Ecto neural progenitor cell (in vitro differentiated cells): Measurements from ENCODE around the gene KCNMB4.
"Not testable (repeated sequence)": the region's sequence is repeated elsewhere in the genome, so short reads cannot be mapped to it uniquely, and the experiment has no call there.

Experiments
- DNase-seq: peaks from one replicate; pipeline ENCODE4 v3.0.0-alpha.2; 2018; ENCODE audit warnings: low spot score

Gene KCNMB4

DNA sequence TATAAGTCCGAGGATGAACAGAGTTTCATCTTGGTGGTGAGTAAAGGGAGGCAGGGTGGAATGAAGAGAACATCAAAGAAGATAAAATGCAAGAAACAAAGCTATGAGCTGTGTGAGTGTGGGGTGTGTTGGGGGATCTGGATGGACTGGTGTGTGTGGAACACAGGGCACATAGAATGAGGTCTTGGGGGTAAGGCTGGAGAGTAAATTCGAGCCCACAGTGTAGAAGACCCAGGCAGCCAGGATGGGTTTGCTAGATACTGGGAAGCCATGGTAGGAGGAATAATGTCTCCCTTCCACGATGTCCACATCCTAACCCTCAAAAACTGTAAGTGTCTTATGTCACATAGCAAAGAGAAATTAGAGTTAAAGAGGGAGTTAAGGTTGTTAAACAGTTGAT is 6.8 kb downstream of the KCNMB4 start:
- no peak for DNase-seq

DNA sequence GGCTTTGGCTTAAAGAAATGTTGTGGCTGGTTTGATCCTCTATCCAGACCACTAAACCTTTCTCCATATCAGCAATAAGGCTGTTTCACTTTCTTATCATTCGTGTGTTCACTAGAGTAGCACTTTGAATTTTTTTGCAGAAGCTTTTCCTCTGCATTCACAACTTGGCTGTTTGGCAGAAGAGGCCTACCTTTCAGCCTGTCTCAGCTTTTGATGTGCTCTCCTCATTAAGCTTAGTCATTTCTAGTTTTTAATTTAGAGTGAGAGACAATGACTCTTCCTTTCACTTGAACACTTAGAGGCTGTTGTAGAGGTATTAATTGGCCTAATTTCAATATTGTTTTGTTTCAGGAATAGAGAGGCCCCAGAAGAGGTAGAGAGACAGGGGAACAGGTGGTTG is 13.8 kb downstream of the KCNMB4 start:
- DNase-seq: no peak

DNA sequence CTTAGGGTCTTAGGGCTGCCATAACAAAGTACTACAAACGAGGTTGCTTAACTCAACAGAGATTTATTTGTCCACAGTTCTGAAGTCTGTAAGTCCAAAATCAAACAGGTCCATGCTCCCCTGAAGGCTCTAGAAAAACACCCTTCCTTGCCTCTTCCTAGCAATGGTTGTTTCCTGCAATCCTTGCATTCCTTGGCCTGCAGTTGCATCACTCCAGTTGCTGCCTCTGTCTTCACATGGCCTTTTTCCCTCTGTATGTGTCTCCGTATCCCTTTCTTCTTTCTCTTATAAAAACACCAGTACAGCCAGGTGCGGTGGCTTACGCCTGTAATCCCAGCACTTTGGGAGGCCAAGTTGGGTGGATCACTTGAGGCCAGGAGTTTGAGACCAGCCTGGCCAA is 17.4 kb downstream of the KCNMB4 start:
- DNase-seq: no peak

DNA sequence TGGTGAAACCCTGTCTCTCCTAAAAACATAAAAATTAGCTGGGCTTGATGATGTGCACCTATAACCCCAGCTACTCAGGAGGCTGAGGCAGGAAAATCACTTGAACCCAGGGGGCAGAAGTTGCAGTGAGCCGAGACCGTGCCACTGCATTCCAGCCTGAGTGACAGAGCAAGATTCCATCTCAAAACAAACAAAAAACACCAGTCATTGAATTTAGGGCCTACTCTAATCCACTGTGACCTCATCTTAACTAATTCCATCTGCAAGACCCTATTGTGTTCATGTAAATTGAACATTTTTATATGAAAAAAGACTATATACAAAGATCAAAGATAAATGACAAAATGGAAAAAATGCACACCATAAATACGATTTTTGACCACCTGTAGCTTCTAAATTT is 17.8 kb downstream of the KCNMB4 start:
- DNase-seq: no peak

DNA sequence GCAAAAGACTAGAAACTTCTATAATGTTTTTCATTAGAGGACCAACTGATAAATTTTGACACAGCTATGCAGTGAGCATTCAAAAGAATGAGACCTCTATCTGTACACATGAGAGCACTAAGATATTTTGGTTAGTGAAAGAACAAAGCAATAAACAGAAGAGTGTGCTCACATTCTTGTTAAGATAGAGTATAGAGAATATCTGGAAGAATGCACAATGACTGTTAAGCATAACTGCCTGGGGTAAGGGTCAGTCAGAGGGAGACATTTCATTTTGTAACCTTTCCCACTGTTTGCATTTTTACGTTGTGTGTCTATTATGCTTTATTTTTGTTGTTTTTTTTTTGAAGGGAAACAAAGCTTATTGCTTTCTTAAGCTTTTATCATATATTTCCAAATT is 20.7 kb downstream of the KCNMB4 start:
- no peak for DNase-seq

DNA sequence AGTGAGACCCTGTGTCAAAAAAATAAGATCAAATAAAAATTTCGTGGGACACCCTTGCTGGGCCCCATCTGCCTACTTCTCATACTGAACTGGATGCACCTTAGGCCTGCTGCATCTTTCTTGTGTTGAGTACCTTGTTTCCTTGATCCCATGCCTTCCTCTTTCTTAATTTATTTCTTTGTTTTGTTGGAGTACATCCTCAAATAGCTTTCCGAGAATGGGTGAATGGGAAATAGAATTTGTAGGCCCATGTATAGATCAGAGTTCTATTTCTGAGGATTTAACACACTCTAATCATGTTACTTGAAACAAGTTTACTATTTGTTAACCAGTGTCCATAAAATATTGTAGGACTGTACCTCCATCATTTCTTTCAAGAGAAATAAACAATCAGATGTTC is 23.6 kb downstream of the KCNMB4 start:
- no peak for DNase-seq

DNA sequence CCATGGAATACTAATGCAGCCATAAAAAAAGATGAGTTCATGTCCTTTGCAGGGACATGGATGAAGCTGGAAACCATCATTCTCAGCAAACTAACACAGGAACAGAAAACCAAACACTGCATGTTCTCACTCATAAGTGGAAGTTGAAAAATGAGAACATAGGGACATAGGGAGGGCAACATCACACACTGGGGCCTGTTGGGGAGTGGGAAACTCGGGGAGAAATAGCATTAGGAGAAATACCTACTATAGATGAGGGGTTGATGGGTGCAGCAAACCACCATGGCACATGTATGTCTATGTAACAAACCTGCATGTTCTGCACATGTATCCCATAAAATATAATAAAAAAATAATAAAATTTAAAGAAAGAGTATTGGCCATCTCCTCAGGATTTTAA is 26.5 kb downstream of the KCNMB4 start:
- DNase-seq: not testable (repeated sequence)

DNA sequence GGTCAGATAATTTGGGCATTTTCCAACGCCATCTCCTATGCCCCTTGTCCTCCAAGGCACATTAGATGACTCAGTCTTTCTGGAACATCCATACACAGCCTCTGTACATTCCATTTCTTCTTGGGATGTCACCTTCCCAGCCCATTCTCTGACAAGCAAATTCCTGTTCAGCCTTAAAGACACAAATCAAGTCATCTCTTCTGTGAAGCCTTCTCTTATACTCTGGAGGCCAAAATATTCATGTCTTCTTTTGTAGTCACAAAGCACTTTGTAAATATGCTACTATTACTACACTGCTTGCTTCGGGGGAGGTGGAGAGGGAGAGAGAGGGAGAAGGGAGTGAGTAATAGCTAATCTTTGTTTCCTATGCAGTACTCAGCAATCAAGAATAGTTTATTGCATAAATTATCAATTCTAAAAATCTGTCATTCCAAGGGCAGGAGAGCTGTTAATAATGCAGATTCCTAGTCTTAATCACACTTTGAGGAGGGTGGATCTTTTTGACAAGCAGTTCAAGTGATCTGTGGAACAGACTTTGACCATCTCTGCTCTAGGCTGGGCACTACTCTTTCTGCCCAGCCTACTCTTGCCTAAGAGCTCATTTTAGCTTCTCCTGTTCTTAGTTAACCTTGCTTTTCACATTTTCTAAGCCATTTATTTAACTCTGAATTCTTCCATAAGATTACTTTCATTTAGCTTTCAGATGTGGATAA is 27.9 kb downstream of the KCNMB4 start:
- DNase-seq: no peak

DNA sequence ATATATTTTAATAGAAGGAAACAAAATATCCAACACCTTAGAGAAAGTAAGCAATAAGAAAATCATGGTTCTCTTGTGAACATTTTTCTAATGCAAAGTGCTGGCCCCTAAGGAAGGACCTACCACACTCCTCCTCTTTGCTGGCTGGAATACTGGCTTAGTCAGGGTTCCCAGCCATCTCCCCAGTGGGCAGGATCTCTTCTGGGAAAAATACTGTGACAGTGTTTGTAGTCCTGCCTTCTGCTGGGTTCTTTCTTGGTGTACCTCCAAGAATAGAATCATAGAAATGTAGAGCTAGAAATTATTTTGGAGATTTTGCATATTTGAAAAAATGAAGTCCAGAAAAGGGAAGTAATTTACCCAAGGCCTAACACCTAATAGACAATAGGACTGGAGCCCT is 31.9 kb downstream of the KCNMB4 start:
- DNase-seq: no peak

DNA sequence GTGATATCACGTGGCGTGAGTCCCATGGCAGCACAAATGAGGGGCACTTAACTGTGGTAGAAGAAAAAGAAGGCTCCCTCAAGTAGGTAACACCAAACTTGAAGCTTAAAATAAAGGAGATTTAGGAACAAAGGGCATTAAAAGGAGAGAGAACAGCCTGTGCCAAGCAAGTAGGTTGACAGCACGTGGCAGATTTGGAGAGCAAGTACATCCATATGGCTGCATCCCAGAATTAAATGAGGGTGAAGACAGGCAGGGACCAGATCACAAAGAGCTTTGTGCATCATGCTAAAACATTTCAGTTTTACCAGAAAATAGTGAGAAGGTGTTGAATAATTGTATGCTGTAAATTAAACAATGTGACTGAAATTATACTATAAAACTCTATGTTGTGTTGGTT is 32.8 kb downstream of the KCNMB4 start:
- DNase-seq: no peak

DNA sequence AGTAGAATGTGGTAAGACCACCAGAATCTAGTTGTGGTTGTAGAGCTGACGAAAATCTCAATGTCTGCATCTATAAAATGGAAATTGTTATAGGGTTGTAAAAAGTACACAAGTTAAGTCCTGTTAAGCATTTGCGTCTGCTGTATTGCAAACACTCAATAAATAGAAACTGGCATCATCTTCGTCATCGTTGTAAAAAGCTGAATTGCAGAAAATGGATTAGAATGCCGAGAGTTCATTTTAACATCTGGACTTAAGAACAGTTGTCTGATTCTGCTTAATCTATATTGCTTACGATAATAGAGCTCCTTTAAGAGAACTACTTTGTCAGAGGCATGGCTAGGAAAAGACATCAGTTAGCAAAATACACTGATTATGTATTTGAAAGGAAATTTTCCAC is 33.2 kb downstream of the KCNMB4 start:
- DNase-seq: no peak

DNA sequence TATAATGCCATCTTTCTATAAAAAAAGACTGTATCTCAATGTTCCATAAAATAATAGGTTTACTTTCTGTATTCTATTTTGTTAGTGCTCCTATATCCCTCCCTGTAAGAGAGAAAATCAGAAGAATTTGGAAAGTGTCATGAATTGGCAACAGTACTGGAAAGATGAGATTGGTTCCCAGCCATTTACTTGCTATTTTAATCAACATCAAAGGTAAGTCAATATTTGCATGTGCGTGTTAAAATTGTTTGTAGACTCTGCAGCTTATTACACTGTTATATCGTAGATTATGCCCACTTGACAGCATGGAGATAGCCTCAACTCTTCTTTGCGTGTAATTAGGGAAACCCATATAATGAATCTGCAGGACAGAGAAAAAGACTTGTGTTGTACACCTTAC is 34.0 kb downstream of the KCNMB4 start:
- DNase-seq: no peak

DNA sequence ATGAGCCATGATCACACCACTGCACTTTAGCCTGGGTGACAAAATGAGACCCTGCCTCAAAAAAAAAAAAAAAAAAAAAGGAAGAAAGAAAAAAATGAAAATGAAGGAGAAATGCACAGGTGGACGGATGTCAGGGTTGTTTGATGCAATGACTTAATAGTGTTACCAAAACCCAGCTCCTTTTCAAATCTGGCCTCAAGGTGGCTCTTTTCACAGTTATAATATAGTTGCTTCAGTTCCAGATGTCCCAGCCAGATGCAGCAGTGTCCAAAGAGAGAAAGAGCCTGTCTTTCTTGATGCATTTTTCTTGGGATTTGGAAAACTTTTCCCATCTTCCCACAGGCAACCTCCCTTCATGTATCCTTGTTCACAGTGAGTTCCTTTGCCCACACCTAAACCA is 36.5 kb downstream of the KCNMB4 start:
- DNase-seq: no peak

DNA sequence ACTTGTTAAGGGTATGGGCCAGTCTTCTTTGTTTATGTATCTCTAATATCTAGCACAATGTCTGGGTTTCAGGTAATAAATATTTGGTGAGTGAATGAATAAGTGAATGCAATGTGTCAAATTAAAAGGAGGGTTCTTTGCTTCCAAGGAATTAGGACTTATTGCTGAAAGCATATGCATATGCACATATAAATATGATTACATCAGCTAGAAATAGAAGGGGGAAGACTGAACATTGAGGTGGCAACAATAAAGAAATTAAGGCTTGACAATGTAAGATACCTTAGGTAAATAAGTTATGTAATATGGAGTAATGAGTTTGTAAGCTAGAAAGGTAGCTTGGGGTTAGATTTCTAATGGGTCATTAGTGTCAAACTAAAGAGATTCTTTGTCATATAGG is 37.7 kb downstream of the KCNMB4 start:
- DNase-seq: no peak

DNA sequence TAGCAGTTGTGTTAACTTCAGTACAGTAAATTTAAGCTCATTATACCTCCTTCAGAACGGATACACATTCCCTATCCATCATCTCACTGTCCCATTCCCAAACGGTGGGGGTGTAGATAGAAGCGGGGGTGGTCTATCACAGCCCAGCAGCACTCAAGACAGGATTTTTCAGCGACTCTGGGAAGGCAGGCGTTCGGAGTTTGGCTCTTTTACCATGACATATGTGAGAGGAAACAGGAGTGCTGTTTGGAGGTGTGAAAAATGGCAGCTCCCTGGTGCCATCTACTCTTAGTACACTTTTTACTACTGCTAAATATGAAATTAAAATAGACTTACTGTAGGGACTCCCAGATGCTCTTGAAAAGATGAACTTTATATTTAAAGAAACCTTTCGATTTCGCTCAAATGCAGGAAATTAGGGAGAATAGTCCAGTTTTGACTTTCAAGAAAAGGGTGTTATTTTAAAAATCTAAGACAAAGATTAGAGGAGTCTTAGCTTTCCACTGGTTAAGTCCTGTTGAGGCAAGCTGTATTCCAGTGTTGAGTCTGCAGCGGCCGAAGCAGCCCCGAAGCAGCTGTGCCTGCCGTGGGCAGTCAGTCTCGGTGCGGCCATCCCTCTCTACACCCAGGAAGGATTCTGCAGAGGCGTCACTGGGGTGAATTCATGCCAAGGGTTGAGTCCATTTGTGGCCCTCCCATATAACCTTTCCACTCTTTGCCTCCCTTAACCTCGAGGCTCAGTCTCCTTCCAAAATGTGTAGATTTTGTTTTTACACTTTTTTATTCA is 42.1 kb downstream of the KCNMB4 start:
- DNase-seq: no peak

DNA sequence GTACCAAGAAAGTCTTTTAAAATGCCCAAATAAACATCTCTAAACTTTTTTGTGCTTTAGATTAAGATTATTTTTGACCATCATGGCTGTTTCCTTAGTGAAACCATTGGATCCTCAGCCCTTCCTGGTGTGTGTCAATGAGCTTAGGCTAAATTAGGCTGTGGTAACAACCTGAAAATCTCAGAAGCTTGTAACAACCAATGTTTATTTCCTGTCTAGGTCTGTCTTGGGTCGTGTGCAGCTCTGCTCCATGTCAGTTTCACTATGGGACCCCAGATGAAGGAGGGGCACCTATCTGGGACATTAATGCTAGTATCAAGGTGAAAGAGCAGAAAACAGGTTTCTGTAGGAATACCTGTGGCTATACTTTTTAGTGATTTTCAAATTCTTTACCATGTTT is 49.9 kb downstream of the KCNMB4 start:
- DNase-seq: no peak

DNA sequence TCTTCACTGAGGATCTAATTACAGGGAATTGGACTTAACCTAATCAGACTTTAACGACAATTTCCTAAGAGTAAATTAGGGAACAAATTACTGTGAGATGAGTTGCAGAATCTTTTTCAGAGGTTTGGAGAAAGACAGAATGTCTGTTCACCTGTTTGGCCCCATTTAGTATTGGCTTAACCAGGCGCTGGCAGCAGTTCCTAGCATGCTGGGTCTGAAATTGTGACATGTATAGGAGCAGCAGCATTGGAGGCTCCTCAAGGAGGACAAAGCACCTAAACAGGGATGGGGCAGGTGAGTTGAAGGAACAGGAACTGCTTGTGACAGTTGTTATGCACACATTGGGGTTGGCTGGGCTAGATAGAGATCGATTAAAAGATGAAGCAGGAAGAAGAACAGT is 51.0 kb downstream of the KCNMB4 start:
- no peak for DNase-seq

DNA sequence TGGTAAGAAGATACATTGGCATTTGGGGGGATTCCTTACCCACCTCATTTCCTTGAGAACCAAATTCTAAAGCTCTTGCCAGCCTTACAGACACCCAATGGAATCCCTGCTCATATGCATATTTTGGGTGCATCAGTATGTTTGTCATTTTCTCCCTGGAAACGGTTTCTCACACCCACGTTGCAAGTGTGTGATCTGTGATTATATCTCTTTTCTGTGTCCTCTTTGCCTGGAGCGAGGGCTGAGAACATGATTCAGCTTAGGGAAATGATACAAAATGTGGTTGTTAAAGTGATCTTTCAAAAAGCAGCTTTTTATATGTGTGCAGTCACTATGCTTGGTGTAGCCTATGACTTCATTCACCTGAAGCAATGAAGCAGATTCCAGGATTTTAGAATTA is 52.0 kb downstream of the KCNMB4 start:
- no peak for DNase-seq

DNA sequence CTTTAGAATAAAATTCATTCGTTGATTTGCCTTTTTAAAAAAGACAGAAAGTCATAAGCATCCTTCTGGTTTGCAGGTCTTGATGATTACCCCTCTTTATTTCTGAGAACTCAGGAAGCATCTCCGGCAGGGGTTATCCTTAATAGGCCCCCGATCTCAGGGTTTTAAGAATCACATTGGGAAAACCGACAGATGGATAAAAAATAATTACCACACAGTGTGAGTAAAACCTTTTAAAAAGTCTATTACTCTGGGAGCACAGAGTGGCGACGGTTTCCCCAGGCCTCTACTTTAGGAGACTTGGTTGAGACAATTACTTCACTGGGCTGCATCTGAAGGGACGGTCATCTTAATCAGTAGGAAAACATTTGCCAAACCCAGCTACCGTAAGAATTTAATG is 56.5 kb downstream of the KCNMB4 start:
- no peak for DNase-seq

DNA sequence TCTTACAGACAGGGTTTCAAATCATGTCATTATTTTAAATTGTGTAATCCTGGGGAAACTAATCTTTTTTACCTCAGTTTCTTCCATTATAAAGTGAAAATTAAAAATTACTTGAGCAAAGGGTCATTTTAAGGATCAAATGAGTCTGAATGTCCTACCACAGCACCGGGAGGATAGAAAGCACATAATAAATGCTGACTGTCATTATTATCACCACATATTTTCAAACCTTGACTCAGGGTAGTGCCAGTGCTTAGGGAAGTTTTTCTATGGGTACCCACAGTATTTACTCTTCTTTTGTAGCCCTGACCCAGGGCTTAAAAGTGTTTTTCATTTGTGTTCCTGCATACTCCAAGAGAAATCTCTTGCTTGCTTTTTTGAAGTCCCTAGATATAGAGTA is 60.5 kb downstream of the KCNMB4 start:
- DNase-seq: no peak

DNA sequence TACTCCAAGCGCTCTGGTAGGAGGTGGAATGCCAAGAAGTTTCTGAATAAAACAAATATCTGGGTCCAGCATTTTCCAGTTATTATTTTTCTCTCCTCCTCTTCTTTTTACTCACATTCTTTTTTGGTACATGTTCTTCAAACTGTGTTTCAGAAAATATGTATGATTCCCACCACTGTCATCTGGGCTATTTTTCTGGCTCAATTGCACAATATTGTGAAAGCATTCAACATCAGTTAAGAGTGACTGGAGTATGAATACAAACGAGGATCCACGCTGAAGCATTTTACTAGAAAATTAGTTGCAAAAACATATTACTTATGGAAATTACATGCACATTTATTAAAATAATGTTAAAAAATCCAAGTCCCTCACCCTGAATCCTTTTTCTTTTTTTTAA is 61.5 kb downstream of the KCNMB4 start:
- DNase-seq: no peak

DNA sequence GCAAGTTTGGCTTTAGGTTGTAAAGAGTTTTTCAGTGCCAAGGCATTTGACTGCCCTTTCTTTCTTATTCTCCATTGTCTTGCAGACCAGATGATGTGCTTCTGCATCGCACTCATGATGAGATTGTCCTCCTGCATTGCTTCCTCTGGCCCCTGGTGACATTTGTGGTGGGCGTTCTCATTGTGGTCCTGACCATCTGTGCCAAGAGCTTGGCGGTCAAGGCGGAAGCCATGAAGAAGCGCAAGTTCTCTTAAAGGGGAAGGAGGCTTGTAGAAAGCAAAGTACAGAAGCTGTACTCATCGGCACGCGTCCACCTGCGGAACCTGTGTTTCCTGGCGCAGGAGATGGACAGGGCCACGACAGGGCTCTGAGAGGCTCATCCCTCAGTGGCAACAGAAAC is 64.3 kb downstream of the KCNMB4 start:
- no peak for DNase-seq

DNA sequence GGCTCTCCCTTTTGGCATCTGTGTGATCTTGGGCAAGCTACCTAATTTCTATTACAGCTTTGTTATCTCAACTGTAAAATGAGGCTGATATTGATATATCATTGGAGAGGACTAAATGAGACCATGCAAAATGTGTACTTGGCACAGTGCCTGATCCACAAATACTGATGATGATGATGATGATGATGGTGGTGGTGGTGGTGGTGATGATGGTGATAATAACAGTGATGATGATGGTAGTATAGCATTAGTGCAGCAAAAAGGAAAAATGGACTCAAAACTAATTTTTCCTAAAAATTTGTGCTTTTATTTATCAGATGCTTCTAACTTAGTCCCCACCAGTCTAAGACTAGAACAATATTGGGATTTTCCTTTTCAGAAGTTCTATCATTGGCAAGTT is 70.7 kb downstream of the KCNMB4 start:
- no peak for DNase-seq

DNA sequence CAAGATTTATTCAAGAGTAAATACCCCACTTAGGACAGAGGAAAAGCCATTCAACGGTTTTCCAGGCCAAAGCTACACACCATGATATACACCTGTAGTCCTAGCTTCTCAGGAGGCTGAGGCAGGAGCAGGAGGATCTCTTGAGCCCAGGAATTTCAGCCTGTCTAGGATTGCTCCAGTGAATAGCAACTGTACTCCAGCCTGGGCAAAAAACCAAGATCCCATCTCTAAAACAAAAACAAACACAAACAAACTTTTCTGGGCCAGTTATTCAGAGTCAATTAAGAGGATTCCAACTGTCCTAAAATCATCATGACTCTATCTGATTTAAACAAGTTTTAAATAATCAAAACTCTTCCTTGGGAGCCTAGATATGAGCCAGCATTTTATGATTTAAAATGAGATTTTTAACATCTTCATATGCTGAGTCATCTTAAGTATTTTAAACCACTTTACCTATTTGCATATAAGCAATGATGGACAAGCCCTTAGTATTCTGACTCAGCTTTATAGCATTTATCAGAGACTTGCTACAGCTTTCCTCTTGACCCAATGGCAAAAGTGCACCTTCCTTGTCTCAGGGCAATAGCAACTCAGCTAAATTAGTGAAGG is 77.1 kb downstream of the KCNMB4 start:
- DNase-seq: no peak
